CD4-positive, alpha-beta T cell (primary cell): ENCODE data around the gene ZFP69. TPM values are rescaled to one million over a fixed set of nuclear protein-coding genes. Genes with fewer than 3 reads are reported as not detected.

Experiments
- ATAC-seq: fragments of 200-7000 bp; cut with Tn5 transposase; one replicate; pipeline ENCODE4 v1.10.0; 2022; ENCODE audit warnings: mild to moderate bottlenecking; ENCODE audit not compliant: poor library complexity
- CTCF ChIA-PET: fragments of 350-600 bp; sonication (Branson Sonifier 250); formaldehyde crosslinking; loops from one replicate; lab custom pipeline; 2021; ENCODE audit warnings: antibody characterized with exemption, inconsistent platforms; lab: Charles Lee
- POLR2A ChIA-PET: fragments of 350-600 bp; sonication (Branson Sonifier 250); formaldehyde crosslinking; loops from one replicate; lab custom pipeline; 2021; ENCODE audit warnings: antibody characterized with exemption, inconsistent platforms; lab: Charles Lee
- DNase-seq, 14 experiments: peaks; one replicate each; pipeline ENCODE4 v3.0.0-alpha.2; 2013 to 2020; ENCODE audit warnings: mixed read lengths in 2 of 14
- H3K27ac ChIP-seq, 2 donors: one replicate each; pipeline versions ENCODE4 v1.5.1 to v1.7.0; 2013; ENCODE audit warnings: low read length in 2 of 2, low read depth in 1 of 2, mild to moderate bottlenecking in 1 of 2
- H3K27me3 ChIP-seq, 2 experiments: 1 replicate in 1 of 2; 2 replicates in 1 of 2; pipeline versions ENCODE4 v1.6.1 to v1.7.0; 2013; ENCODE audit warnings: low read length in 2 of 2, control low read depth in 1 of 2, mild to moderate bottlenecking in 1 of 2, moderate library complexity in 1 of 2; ENCODE audit not compliant: insufficient read depth in 2 of 2, control insufficient read depth in 1 of 2
- H3K36me3 ChIP-seq: one replicate; pipeline ENCODE4 v1.6.1; 2013; ENCODE audit warnings: low read length, control low read depth; ENCODE audit not compliant: insufficient read depth
- H3K4me1 ChIP-seq: one replicate; pipeline ENCODE4 v1.6.1; 2013; ENCODE audit warnings: low read length, control low read depth; ENCODE audit not compliant: insufficient read depth
- H3K4me3 ChIP-seq: one replicate; pipeline ENCODE4 v1.5.1; 2013; ENCODE audit warnings: mild to moderate bottlenecking, low read length, moderate library complexity
- H3K9me3 ChIP-seq, 2 experiments: 1 replicate in 1 of 2; 2 replicates in 1 of 2; pipeline versions ENCODE4 v1.6.1 to v1.7.0; 2013; ENCODE audit warnings: low read length in 2 of 2, mild to moderate bottlenecking in 2 of 2, control low read depth in 1 of 2, moderate library complexity in 1 of 2; ENCODE audit not compliant: control insufficient read depth in 1 of 2, insufficient read depth in 1 of 2
- H3K27ac Mint-ChIP-seq: one replicate; pipeline ENCODE4 v1.8.0; 2020; ENCODE audit warnings: mixed read lengths
- H3K27me3 Mint-ChIP-seq: one replicate; pipeline ENCODE4 v1.8.0; 2021; ENCODE audit warnings: mixed read lengths
- H3K36me3 Mint-ChIP-seq: one replicate; pipeline ENCODE4 v1.8.0; 2021; ENCODE audit warnings: low read depth, mixed read lengths
- H3K4me1 Mint-ChIP-seq: one replicate; pipeline ENCODE4 v1.8.0; 2021; ENCODE audit warnings: low read depth, mixed read lengths
- H3K4me3 Mint-ChIP-seq: one replicate; pipeline ENCODE4 v1.8.0; 2020; ENCODE audit warnings: mild to moderate bottlenecking, mixed read lengths
- H3K9me3 Mint-ChIP-seq: one replicate; pipeline ENCODE4 v1.8.0; 2020; ENCODE audit warnings: mixed read lengths
- intact Hi-C, 2 experiments: fragments of 100-400 bp; cut with DNase I in 1 of 2; cut with micrococcal nuclease in 1 of 2; formaldehyde crosslinking; loops; one replicate each; pipeline versions ENCODE4 v1.15.1 to v1.9.0; 2023 to 2025; cut with DNase I, micrococcal nuclease
- total RNA-seq, 174 experiments: library from RNA in 2 of 174; stranded (reverse) in 2 of 174; gene quantifications; one replicate each; pipeline ENCODE4 v1.2.3 and lab custom pipeline; 2021 to 2026
- TF ChIP-seq, protein P1 (sequence below): fragments of 200-600 bp; IDR thresholded peaks from one replicate; pipeline ENCODE4 v1.8.0; 2022; ENCODE audit warnings: antibody characterized with exemption, mild to moderate bottlenecking

ZFP69 gene
- total RNA-seq, 2 experiments from 2014 or later, result 1.1 to 1.4 TPM

GRCh38 chr1:40451238-40451585 is 25.9 kb upstream of the ZFP69 start:
- no peak for ATAC-seq
- Mint-ChIP-seq H3K9me3 (peaks cover 17% of the 10 kb centered on the region), H3K4me3 (peak overlapping the region; percentile 91), H3K27ac (peak overlapping the region; percentile 84), H3K27me3 (no peaks in the 10 kb centered on the region), H3K4me1 (peaks cover 27% of the 10 kb centered on the region), H3K36me3 (peaks cover 64% of the 10 kb centered on the region)
- Histone ChIP-seq H3K27me3 (no peaks in the 10 kb centered on the region), H3K9me3 (peaks cover 22% of the 10 kb centered on the region in 2 experiments), H3K36me3 (no peaks in the 10 kb centered on the region), H3K4me3 (peak overlapping the region; percentile 78), H3K27ac (peak overlapping the region; percentile 34 to 49), H3K4me1 (peaks cover 17% of the 10 kb centered on the region)
- no peak for DNase-seq
- ChIA-PET POLR2A (interaction anchor here (1.0 to 2.3 kb wide), 4 partner anchors 24 to 57 kb away, joined by 3 to 7 read pairs (median 6); partner anchors contain the start of genes EXO5 and ZFP69), CTCF (interaction anchor here (1.4 to 2.1 kb wide), 2 partner anchors 12 to 81 kb away, joined by 6 to 10 read pairs; partner anchors contain the start of gene ZNF684)
- TF ChIP-seq, protein P1, sequence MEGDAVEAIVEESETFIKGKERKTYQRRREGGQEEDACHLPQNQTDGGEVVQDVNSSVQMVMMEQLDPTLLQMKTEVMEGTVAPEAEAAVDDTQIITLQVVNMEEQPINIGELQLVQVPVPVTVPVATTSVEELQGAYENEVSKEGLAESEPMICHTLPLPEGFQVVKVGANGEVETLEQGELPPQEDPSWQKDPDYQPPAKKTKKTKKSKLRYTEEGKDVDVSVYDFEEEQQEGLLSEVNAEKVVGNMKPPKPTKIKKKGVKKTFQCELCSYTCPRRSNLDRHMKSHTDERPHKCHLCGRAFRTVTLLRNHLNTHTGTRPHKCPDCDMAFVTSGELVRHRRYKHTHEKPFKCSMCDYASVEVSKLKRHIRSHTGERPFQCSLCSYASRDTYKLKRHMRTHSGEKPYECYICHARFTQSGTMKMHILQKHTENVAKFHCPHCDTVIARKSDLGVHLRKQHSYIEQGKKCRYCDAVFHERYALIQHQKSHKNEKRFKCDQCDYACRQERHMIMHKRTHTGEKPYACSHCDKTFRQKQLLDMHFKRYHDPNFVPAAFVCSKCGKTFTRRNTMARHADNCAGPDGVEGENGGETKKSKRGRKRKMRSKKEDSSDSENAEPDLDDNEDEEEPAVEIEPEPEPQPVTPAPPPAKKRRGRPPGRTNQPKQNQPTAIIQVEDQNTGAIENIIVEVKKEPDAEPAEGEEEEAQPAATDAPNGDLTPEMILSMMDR, result no peak
- intact Hi-C loops, result loop anchor here in 1 of 2 experiments (2.0 to 5.0 kb wide), 2 partner anchors 56 to 80 kb away; partner anchors contain the start of genes EXO5 and ZNF684

- Histone ChIP-seq H3K4me1 (peaks cover 13% of the 10 kb centered on the region), H3K4me3 (no peak overlapping the region), H3K36me3 (peaks cover 25% of the 10 kb centered on the region), H3K27ac (no peak overlapping the region), H3K27me3 (no peaks in the 10 kb centered on the region), H3K9me3 (peaks cover 33 to 58% of the 10 kb centered on the region in 2 experiments)
- H3K4me3 Mint-ChIP-seq, result no peak overlapping the region
- peaks cover 93% of the 10 kb centered on the region for H3K36me3 Mint-ChIP-seq
- TF ChIP-seq, protein P1, result no peak
- ATAC-seq (no peak), DNase-seq (no peak)
- intact Hi-C loops, result loop anchor here in 1 of 2 experiments (5.0 kb wide), 1 partner anchor 52 kb away; the partner anchor contains the start of gene EXO5
- POLR2A ChIA-PET, result no interaction called here
- peaks cover 18% of the 10 kb centered on the region for H3K4me1 Mint-ChIP-seq
- H3K27ac Mint-ChIP-seq, result no peak overlapping the region
- H3K9me3 Mint-ChIP-seq, result peaks cover 36% of the 10 kb centered on the region
- CTCF ChIA-PET, result no interaction called here
- no peaks in the 10 kb centered on the region for H3K27me3 Mint-ChIP-seq
Measured at GRCh38 chr1:40454873-40455272, 22.2 kb upstream of the ZFP69 start.

- Mint-ChIP-seq H3K4me3 (no peak overlapping the region), H3K36me3 (peaks cover 84% of the 10 kb centered on the region), H3K9me3 (peaks cover 25% of the 10 kb centered on the region), H3K27me3 (no peaks in the 10 kb centered on the region), H3K27ac (no peak overlapping the region), H3K4me1 (no peaks in the 10 kb centered on the region)
- peaks cover 11% of the 10 kb centered on the region for H3K36me3 ChIP-seq
- intact Hi-C loops, result no loop called here
- TF ChIP-seq, protein P1, result no peak
- DNase-seq (no peak), ATAC-seq (no peak)
- no peak overlapping the region for H3K4me3 ChIP-seq
- H3K27me3 ChIP-seq, result no peaks in the 10 kb centered on the region
- ChIA-PET CTCF (no interaction called here), POLR2A (no interaction called here)
- no peaks in the 10 kb centered on the region for H3K4me1 ChIP-seq
- H3K9me3 ChIP-seq, result peaks cover 49 to 92% of the 10 kb centered on the region in 2 experiments
- H3K27ac ChIP-seq, result no peak overlapping the region
Measured at GRCh38 chr1:40462956-40463590, 14.0 kb upstream of the ZFP69 start.
